ENCODE data around the gene CMTM8.

Gene CMTM8

GRCh38 chr3:32241100-32241499 lies 2.6 kb downstream of the CMTM8 start:
- no peak for TF ChIP-seq TAF1 (IDR thresholded peaks at IDR 0.05; ENCODE audit: low read depth, low read length)
- TF ChIP-seq PAX5 (IDR thresholded peaks at IDR 0.05; ENCODE audit: insufficient read depth, low read length, severe bottlenecking): no peak
- TF ChIP-seq POLR2A (IDR thresholded peaks at IDR 0.05; ENCODE audit: low read depth, low read length): no peak
- no peak for TF ChIP-seq POLR2AphosphoS5 (IDR thresholded peaks at IDR 0.05; ENCODE audit: low read depth, low read length)
- TF ChIP-seq POU2F2 (IDR thresholded peaks at IDR 0.05; ENCODE audit: low read depth, low read length): no peak
- no peak for TF ChIP-seq SPI1 (IDR thresholded peaks at IDR 0.05; ENCODE audit: low read depth, low read length)
- FAIRE-seq (no peak), DNase-seq (ENCODE audit: insufficient read length, low spot score) (no peak)

- FAIRE-seq: no peak
- DNase-seq (ENCODE audit: insufficient read length, low spot score): no peak
- TF ChIP-seq POLR2AphosphoS5 (IDR thresholded peaks at IDR 0.05; ENCODE audit: low read depth, low read length): no peak
- no peak for TF ChIP-seq TAF1 (IDR thresholded peaks at IDR 0.05; ENCODE audit: low read depth, low read length)
- TF ChIP-seq SPI1 (IDR thresholded peaks at IDR 0.05; ENCODE audit: low read depth, low read length): no peak
- TF ChIP-seq PAX5 (IDR thresholded peaks at IDR 0.05; ENCODE audit: insufficient read depth, low read length, severe bottlenecking): no peak
- no peak for TF ChIP-seq POU2F2 (IDR thresholded peaks at IDR 0.05; ENCODE audit: low read depth, low read length)
- TF ChIP-seq POLR2A (IDR thresholded peaks at IDR 0.05; ENCODE audit: low read depth, low read length): no peak
These were observed 5.0 kb downstream of the CMTM8 start for GRCh38 chr3:32243519-32243918.

- DNase-seq (ENCODE audit: insufficient read length, low spot score) (no peak), FAIRE-seq (no peak)
These were observed 6.7 kb downstream of the CMTM8 start for GRCh38 chr3:32245200-32245599.

GRCh38 chr3:32246079-32246675 lies 7.7 kb downstream of the CMTM8 start:
- TF ChIP-seq POU2F2 (IDR thresholded peaks at IDR 0.05; ENCODE audit: low read depth, low read length) (no peak), POLR2AphosphoS5 (IDR thresholded peaks at IDR 0.05; ENCODE audit: low read depth, low read length) (no peak), TAF1 (IDR thresholded peaks at IDR 0.05; ENCODE audit: low read depth, low read length) (no peak), SPI1 (IDR thresholded peaks at IDR 0.05; ENCODE audit: low read depth, low read length) (no peak), POLR2A (IDR thresholded peaks at IDR 0.05; ENCODE audit: low read depth, low read length) (no peak), PAX5 (IDR thresholded peaks at IDR 0.05; ENCODE audit: insufficient read depth, low read length, severe bottlenecking) (no peak)
- no peak for FAIRE-seq

More at GRCh38 chr3:32245200-32245599, 6.7 kb downstream of the CMTM8 start:
- TF ChIP-seq PAX5 (IDR thresholded peaks at IDR 0.05; ENCODE audit: insufficient read depth, low read length, severe bottlenecking) (no peak), SPI1 (IDR thresholded peaks at IDR 0.05; ENCODE audit: low read depth, low read length) (no peak), POLR2A (IDR thresholded peaks at IDR 0.05; ENCODE audit: low read depth, low read length) (no peak), TAF1 (IDR thresholded peaks at IDR 0.05; ENCODE audit: low read depth, low read length) (no peak), POLR2AphosphoS5 (IDR thresholded peaks at IDR 0.05; ENCODE audit: low read depth, low read length) (no peak), POU2F2 (IDR thresholded peaks at IDR 0.05; ENCODE audit: low read depth, low read length) (no peak)

GRCh38 chr3:32249184-32249782 lies 10.8 kb downstream of the CMTM8 start:
- no peak for TF ChIP-seq PAX5 (IDR thresholded peaks at IDR 0.05; ENCODE audit: insufficient read depth, low read length, severe bottlenecking)
- TF ChIP-seq POLR2A (IDR thresholded peaks at IDR 0.05; ENCODE audit: low read depth, low read length): no peak
- no peak for TF ChIP-seq POLR2AphosphoS5 (IDR thresholded peaks at IDR 0.05; ENCODE audit: low read depth, low read length)
- TF ChIP-seq POU2F2 (IDR thresholded peaks at IDR 0.05; ENCODE audit: low read depth, low read length): no peak
- TF ChIP-seq TAF1 (IDR thresholded peaks at IDR 0.05; ENCODE audit: low read depth, low read length): no peak
- no peak for TF ChIP-seq SPI1 (IDR thresholded peaks at IDR 0.05; ENCODE audit: low read depth, low read length)
- FAIRE-seq (no peak), DNase-seq (ENCODE audit: insufficient read length, low spot score) (no peak)

More at GRCh38 chr3:32246079-32246675, 7.7 kb downstream of the CMTM8 start:
- no peak for DNase-seq (ENCODE audit: insufficient read length, low spot score)

GRCh38 chr3:32254268-32254667 lies 15.8 kb downstream of the CMTM8 start:
- no peak for TF ChIP-seq TAF1 (IDR thresholded peaks at IDR 0.05; ENCODE audit: low read depth, low read length)
- FAIRE-seq: no peak
- DNase-seq (ENCODE audit: insufficient read length, low spot score): no peak

GRCh38 chr3:32255345-32255744 lies 16.9 kb downstream of the CMTM8 start:
- no peak for TF ChIP-seq POLR2AphosphoS5 (IDR thresholded peaks at IDR 0.05; ENCODE audit: low read depth, low read length)
- TF ChIP-seq PAX5 (IDR thresholded peaks at IDR 0.05; ENCODE audit: insufficient read depth, low read length, severe bottlenecking): no peak
- TF ChIP-seq TAF1 (IDR thresholded peaks at IDR 0.05; ENCODE audit: low read depth, low read length): no peak
- TF ChIP-seq SPI1 (IDR thresholded peaks at IDR 0.05; ENCODE audit: low read depth, low read length): no peak
- no peak for TF ChIP-seq POLR2A (IDR thresholded peaks at IDR 0.05; ENCODE audit: low read depth, low read length)
- no peak for TF ChIP-seq POU2F2 (IDR thresholded peaks at IDR 0.05; ENCODE audit: low read depth, low read length)
- DNase-seq (ENCODE audit: insufficient read length, low spot score) (no peak), FAIRE-seq (no peak)

GRCh38 chr3:32256206-32256605 lies 17.7 kb downstream of the CMTM8 start:
- no peak for TF ChIP-seq SPI1 (IDR thresholded peaks at IDR 0.05; ENCODE audit: low read depth, low read length)
- TF ChIP-seq POLR2AphosphoS5 (IDR thresholded peaks at IDR 0.05; ENCODE audit: low read depth, low read length): no peak
- no peak for TF ChIP-seq POLR2A (IDR thresholded peaks at IDR 0.05; ENCODE audit: low read depth, low read length)
- no peak for TF ChIP-seq PAX5 (IDR thresholded peaks at IDR 0.05; ENCODE audit: insufficient read depth, low read length, severe bottlenecking)

GRCh38 chr3:32257042-32257441 lies 18.6 kb downstream of the CMTM8 start:
- no peak for FAIRE-seq
- TF ChIP-seq PAX5 (IDR thresholded peaks at IDR 0.05; ENCODE audit: insufficient read depth, low read length, severe bottlenecking): no peak
- no peak for TF ChIP-seq POLR2A (IDR thresholded peaks at IDR 0.05; ENCODE audit: low read depth, low read length)
- no peak for TF ChIP-seq TAF1 (IDR thresholded peaks at IDR 0.05; ENCODE audit: low read depth, low read length)
- TF ChIP-seq POLR2AphosphoS5 (IDR thresholded peaks at IDR 0.05; ENCODE audit: low read depth, low read length): no peak
- no peak for TF ChIP-seq POU2F2 (IDR thresholded peaks at IDR 0.05; ENCODE audit: low read depth, low read length)
- TF ChIP-seq SPI1 (IDR thresholded peaks at IDR 0.05; ENCODE audit: low read depth, low read length): no peak
- no peak for DNase-seq (ENCODE audit: insufficient read length, low spot score)

More at GRCh38 chr3:32256206-32256605, 17.7 kb downstream of the CMTM8 start:
- FAIRE-seq: no peak
- no peak for DNase-seq (ENCODE audit: insufficient read length, low spot score)

All from GM12891 (cell line).